HG02852 (cell line): ENCODE data around the gene RPL37.
A peak's percentile ranks its signal among the peaks of the same experiment; 100 is the strongest.
"Not testable (repeated sequence)": the region's sequence is repeated elsewhere in the genome, so short reads cannot be mapped to it uniquely, and the experiment has no call there.

Source experiments
- ATAC-seq: cut with Tn5 transposase; IDR thresholded peaks from one replicate; pipeline ENCODE4 v1.9.1; 2021; ENCODE audit warnings: mild to moderate bottlenecking, moderate library complexity; ENCODE audit not compliant: unreplicated experiment

RPL37 gene

DNA sequence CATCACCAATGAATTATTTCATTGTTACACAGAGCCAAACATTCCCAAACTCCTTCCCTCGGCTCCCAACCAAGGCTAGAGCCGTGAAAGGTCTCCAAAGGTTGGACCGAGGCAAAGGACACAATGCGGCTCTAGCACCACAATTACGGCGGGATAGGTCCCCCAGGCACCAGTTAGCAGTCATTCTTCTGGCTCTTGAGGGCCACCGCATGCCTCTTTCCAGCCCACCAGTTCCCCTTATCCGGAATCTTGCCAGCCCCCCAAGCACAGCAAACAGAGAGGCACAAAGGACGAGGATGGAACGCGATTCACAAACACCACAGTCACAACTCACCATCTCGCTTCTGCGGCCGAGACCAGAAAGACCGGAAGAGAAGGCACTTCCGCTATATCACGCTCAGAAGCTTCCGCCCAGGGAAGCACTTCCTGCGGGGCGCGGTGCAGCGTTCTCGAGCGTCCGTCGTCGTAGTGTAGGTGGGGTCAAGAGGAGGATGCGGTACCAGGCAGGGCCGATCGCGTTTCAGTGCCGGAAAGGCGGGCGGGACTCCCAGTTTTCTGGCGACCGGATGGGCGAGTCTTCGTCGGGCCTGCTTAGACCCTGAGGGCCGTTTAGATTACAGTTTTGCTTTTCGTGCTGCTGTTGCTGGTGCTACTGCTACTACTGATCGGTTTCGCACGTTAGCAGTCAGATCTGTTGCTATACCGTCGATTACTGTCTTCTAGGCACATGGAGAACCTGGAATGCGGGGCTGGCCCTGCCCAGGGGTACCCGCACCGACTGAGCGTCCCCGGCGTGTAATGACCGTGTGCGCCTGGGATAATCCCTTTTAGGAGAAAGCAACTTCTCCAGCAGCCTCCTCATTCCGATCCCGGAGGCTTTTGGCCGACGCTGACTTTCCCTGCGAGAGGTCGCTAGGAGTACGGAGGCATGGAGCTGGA, at the start of gene RPL37:
Gene RPL37, minus strand, starts transcription at position 374 of the 939 bp plus-strand sequence. Its CDS starts 37 bp downstream, at position 337.
- ATAC-seq, result peak; percentile 95

DNA sequence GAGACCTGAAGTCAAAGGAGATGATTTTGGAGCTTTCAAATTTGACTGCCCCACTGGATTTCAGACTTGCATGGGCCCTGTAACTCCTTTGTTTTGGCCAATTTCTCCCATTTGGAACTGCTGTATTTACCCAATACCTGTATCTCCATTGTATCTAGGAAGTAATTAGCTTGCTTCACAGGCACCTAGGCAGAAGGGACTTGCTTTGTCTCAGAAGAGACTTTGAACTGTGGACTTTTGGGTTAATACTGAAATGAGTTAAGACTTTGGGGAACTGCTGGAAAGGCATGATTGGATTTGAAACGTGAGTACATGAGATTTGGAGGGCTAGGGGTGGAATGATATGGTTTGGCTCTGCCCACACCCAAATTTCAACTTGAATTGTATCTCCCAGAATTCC, 48.0 kb upstream of the RPL37 start:
- not testable (repeated sequence) for ATAC-seq

DNA sequence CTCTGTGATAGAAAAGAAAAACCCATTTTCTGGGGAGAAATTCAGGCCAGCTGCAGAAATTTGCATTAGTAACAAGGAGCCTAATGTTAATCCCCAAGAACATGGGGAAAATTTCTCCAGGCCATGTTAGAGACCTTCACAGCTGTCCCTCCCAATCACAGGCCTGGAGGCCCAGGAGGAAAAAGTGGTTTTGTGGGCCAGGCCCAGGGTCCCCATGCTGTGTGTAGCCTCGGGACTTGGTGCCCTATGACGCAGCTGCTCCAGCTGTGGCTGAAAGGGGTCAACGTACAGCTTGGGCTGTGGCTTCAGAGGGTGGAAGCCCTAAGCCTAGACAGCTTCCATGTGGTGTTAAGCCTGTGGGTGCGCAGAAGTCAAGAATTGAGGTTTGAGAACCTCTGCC, 47.3 kb upstream of the RPL37 start:
- ATAC-seq, result no peak

DNA sequence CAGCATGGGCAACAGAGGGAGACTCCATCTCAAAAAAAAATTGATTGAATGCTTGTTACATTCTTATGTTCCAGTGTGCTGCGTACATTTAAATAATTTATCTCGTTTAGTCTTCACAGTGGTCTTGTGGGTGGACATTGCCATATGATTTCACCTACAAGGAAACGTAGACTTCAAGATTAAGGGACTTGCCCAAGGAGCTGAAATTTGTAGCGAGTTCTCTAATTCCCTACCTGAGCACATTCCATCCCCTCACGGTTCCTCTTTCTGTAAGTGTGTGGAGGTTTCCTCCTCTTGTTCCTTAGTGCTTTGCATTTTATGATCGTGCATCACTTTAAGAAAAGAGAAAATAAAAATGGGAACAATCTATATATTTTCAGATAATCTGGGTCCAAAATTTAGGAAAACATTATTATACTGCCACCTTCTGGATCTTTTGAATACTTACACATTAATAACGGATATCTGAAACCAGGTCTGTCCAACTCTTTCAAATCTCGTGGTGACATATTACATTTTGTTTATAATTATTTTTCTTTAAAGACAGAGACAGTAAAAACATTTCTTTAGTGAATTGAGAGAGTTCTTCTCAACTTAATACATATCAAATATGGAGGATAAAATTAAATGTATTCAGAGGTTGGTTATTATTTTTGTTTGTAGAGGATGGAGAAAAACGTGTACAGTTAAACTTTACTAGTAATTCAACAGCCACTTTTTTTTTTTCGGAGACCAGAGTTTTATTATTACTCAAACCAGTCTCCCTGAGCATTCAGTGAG, 44.3 kb upstream of the RPL37 start:
- ATAC-seq, result no peak

DNA sequence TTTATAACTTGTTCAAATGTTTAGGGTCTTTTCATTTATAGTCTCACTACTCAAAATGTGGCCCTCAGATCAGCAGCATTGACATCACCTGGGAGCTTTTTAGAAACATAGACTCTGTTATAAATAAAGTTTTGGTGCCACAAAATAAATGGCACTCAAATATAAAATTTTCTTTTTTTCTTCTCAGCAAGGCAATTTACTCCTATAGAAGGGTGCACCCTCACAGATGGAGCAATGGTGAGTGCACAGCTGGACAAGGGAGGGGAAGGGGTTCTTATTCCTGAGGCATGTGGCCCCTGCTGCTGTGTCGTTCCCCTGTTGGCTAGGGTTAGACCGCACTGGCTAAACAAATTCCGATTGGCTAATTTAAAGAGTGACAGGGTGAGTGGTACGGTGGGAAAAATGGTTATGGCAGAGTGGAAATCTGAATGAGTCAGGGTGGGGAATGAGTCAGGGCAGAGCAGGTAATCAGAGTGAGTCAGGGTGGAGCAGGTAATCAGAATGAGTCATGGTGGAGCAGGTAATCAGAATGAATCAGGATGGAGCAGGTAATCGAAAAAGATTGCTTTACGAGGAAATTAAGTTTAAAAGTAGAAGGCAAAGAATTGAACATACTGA, 42.5 kb upstream of the RPL37 start:
- no peak for ATAC-seq

DNA sequence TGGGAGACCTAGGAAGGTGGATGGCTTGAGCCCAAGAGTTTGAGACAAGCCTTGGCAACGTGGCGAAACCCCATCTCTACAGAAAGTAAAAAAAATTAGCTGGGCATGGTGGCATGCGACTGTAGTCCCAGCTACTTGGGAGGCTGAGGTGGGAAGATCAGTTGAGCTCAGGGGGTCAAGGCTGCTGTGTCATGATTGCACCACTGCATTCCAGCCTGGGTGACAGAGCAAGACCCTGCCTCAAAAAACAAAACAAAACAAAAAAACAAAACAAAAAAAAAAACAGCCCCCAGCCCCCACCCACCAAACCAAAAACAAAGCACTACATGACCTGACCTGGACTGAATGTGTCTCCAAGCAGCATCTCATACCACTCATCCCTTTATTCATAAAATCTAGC, 40.9 kb upstream of the RPL37 start:
- no peak for ATAC-seq

DNA sequence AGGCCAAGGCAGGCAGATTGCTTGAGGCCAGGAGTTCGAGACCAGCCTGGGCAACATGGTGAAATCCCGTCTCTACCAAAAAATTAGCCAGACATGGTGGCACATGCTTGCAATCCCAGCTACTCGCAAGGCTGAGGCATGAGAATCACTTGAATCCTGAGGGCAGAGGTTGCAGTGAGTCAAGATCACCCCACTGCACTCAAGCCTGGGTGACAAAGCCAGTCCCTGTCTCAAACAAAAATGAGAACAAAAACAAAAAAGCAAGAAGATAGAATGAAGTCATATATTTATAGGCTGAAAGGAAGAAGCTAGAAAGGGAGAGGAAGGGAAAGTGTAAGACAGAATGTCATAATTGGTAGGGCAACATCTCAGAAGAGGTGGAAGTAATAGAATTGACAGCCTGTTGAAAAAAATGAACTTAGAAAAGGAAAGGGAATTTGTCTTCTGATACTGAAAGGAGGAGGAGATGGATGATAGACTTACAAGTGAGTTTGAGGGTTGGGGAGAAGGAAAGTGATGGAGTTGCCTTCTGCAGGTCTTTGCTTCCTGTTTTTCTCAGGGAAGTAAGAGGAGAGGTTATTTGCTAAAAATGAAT, 38.4 kb upstream of the RPL37 start:
- no peak for ATAC-seq

DNA sequence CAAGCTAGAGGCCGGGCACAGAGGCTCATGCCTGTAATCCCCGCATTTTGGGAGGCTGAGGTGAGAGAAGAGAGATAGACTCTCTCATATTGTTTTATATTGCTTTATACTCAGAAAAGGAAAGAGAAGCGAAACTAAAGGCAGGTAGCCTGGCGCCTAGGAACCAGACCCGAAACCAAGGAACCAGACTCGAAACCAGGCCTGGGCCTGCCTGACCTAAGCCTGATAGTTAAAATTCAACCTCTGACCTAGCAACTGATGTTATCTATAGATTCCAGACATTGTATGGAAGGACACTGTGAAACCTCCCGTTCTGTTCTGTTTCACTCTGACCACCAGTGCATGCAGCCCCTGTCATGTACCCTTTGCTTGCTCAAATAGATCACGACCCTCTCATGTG, 37.2 kb upstream of the RPL37 start:
- not testable (repeated sequence) for ATAC-seq

DNA sequence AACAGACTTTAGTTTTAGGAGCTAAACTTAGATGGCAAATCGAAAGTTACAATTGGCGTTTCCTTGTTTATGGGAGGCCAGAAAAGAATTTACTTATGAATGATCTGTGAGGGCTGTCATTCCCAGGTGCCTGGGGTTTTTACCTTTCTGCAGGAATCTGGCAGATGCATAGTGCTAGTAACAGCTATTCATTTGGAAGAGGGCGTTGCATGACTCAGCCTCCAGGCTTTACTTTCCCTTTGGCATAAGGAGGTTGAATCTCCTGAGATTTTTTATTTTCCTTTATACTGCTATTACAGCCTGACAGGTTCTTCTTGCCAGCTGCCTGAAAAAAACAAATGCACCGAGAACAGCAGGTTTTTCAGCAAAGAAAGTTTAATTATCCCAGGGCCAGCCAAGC, 36.2 kb upstream of the RPL37 start:
- ATAC-seq, result no peak

DNA sequence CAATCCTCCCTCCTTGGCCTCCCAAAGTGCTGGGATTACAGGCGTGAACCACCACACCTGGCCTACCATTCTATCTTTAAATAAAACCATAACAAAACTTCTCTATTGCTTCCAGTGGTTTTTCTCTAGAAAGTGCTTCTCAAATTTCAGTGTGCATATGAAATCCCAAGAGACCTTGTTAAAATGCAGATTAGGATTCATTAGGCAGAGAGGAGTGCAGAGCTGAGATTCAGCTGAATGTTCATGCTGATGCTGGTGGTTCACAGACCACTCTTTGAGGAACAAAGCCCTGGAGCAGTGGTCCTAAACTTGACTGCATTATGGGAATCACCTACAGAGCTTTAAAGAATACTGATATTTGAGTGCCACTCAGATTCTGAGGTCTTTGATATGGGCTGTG, 34.4 kb upstream of the RPL37 start:
- no peak for ATAC-seq

DNA sequence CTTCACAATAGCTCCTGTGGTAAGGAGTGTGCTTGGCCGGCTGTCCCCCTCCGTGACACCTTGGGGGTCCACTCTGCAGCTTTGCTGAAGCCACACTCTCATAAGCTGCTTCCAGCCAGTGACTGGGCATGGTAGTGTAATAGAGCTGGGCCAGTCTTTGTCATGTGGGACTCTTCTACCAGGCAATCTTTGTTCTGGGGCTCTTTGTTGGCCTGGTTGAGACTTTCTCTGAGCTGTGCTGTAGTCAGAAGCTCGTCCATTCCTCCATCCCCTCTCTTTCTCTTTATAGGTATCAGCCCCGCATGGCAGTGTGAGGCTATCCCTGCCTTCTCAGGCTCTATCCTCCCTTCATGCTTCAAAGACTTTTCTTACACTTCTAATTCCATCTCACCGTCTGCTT, 31.8 kb upstream of the RPL37 start:
- no peak for ATAC-seq

DNA sequence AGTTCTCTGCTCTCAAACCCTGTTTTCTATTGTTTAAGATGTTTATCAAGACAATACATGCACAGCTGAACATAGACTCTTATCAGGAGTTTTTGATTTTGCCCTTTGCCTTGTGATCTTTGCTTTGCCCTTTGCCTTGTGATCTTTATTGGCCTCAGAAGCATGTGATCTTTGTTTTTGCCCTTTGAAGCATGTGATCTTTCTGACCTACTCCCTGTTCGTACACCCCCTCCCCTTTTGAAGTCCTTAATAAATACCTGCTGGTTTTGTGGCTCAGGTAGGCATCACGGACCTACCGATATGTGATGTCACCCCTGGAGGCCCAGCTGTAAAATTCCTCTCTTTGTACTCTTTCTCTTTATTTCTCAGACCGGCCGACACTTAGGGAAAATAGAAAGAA, 30.0 kb upstream of the RPL37 start:
- not testable (repeated sequence) for ATAC-seq

DNA sequence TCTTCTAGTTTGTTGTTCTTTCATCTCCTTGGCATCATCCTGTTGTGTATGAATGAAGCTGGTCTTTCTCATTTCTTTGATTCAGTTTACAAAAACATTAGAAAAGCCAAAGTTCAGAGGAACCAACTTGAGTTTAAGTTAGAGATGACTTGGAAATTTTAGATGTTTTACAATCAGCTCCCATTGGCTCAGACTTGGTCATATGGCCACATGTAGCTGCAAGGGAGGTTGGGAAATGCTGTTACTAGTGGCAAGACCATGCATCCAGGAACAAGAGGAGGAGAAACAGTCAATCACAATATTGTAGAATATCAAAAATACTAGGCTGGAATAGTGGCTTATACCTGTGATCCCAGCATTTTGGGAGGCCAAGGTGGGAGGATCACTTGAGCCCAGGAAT, 25.7 kb upstream of the RPL37 start:
- no peak for ATAC-seq

DNA sequence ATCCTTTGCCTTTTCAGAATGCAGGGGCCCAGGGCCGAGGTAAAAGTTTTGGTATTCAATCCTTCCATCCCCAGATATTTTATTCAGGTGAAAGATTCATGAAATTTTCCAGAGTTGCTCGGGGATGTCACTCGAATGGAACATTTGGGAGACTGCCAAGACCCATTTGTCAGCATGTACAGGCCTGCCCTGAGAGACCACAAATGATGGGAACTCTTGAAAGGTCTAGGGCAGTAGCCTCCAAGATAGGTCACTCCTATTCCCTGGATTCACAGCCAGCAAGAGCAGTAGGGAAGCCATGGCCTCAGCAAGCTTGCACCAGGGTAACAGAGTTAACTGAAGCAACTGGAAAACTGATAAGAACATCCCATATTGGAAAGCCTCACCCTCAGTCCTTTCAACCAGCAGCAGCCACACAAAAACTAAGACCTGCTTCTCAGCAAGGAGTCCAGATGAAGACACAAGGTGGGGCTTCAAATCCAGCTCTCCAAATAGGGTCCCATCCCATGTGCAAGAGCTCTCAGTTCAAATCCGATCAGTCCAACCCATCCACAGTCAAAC, 18.7 kb upstream of the RPL37 start:
- ATAC-seq, result no peak

DNA sequence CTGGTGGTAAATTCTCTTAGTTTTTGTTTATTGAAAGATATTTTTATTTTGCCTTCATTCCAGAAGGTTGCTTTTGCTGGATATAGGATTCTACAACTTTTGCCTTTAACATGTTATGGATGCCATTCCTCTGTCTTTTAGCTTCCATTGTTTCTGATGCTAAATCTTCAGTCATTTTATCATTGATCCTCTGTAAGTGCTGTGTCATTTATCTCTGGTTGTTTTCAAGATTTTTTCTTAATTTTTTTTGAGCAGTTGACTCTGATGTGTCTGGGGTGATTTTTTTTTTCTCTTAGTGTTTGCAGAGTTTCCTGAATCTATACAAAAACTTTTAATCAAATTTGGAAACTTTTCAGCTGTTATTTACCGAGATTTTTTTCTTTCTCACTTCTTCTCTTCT, 12.5 kb upstream of the RPL37 start:
- ATAC-seq, result no peak

DNA sequence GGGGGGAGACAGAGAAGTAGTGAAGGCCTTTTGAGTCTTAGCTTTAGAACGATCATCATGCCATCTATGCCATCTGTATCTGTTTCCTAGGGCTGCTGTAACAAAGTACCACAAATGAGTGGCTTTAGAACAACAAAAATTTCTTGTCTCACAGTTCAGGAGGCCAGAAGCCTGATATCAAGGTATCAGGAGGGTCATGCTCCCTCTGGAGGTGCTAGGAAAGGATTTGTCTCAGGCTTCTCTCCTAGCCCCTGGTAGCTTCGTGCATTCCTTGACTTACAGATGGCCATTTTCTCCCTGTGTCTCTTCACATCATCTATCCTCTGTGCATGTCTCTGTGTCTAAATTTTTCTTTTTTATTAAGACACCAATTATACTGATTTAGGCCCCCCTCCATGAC, 11.3 kb upstream of the RPL37 start:
- no peak for ATAC-seq

DNA sequence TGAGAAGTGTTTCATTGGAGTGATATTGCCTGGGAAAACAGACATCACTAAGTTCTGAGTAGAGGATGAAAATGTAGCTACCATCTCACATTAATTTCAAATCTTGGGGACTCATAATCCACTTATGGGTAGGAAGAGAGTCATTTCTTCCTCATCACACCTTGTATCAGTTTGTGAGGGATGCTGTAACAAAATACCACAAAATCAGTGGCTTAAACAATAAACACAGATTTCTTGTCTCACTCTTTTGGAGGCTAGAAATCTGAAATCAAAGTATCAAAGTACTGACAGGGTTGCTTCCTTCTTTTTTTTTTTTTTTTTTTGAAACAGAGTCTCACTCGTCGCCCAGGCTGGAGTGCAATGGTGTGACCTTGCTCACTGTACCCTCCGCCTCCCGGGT, 9.5 kb upstream of the RPL37 start:
- ATAC-seq, result no peak

DNA sequence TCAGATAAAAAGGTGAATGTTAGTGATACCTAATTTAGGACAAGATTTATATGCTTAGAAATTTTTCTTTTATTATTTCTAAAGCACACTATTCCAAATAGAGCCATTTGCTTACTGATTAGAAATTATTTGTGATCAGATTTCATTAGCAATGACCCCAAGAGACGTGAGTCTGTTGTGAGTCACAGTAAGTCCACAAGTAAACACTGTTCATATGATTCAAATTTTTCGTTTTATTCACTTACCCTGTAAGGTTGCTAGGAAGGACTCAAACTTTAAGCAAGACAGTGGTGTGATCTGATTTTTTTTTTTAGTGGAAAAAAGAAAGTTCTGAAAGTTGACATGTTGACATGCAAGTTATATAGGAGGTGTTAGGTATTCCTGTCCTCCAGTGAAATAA, 7.3 kb upstream of the RPL37 start:
- no peak for ATAC-seq

DNA sequence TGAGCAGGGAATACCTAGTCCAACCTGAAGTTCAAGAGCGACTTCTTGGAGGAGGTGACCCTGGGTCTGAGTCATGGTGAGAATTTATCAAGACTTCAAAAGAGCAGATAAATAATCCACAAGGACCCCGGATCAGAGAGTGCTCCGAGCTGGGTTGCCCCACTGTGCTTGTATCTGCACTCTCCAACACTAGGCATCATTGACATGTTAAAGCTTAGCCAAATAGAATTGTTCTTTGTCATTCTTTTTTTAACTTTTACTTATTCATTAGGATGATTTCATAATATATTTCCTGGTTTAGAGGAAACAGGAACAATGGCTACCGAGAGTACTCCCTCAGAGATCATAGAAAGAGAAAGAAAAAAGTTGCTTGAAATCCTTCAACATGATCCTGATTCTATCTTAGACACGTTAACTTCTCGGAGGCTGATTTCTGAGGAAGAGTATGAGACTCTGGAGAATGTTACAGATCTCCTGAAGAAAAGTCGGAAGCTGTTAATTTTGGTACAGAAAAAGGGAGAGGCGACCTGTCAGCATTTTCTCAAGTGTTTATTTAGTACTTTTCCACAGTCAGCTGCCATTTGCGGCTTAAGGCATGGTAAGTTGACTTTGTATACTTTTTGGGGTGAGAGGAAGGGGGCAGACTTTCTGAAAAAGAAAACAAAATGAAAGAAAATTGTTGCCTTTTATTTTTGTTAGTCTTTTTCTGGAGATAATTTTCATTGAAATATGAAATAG, 6.2 kb upstream of the RPL37 start, which contains the start of gene CARD6:
Gene CARD6, plus strand, starts transcription at position 300 of the 738 bp plus-strand sequence. Its CDS starts 16 bp downstream, at position 316.
- peak; percentile 55 for ATAC-seq

DNA sequence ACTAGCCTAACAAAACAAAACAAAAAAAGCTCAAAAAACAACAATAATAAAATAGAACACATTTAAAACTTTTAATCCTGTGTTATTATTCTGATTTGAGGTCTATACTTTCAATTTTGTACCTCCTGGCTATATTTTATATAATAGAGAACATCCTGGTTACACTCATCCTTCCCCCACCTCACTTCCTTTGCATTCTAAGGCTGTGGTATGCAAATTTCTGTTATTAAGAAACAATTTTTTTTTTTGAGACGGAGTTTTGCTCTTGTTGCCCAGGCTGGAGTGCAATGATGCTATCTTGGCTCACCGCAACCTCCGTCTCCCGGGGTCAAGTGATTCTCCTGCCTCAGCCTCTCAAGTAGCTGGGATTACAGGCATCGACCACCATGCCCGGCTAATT, 3.1 kb upstream of the RPL37 start:
- no peak for ATAC-seq
